CD14-positive monocyte (primary cell): ENCODE results near the gene MGLL. TPM values are rescaled to one million over a fixed set of nuclear protein-coding genes. Genes with fewer than 3 reads are reported as not detected.

Source experiments
- DNase-seq, 3 donors: peaks; one replicate each; pipeline ENCODE4 v3.0.0-alpha.2; 2011 to 2022
- H2AFZ ChIP-seq: 2 replicates; pipeline ENCODE4 v1.6.0; 2012; ENCODE audit warnings: mild to moderate bottlenecking, low read depth, low read length, inconsistent platforms; ENCODE audit not compliant: insufficient read depth, poor library complexity, severe bottlenecking
- H3K27ac ChIP-seq, 2 donors: 1 replicate in 1 of 2; 2 replicates in 1 of 2; pipeline ENCODE4 v1.5.1; 2012 to 2013; ENCODE audit warnings: low read length in 2 of 2, control low read depth in 1 of 2, inconsistent platforms in 1 of 2, low read depth in 1 of 2, mild to moderate bottlenecking in 1 of 2
- H3K27me3 ChIP-seq, 2 donors: one replicate each; pipeline versions ENCODE4 v1.6.0 to v1.6.1; 2011 to 2013; ENCODE audit warnings: low read length in 2 of 2; ENCODE audit not compliant: control insufficient read depth in 2 of 2, insufficient read depth in 2 of 2
- H3K36me3 ChIP-seq, 2 donors: replicated peaks in 1 of 2; 1 replicate in 1 of 2; 2 replicates in 1 of 2; pipeline versions ENCODE4 v1.5.1 to v1.6.1; 2012 to 2013; ENCODE audit warnings: low read length in 2 of 2, control low read depth in 1 of 2, inconsistent platforms in 1 of 2, mild to moderate bottlenecking in 1 of 2; ENCODE audit not compliant: insufficient read depth in 2 of 2, control insufficient read depth in 1 of 2
- H3K4me1 ChIP-seq, 2 donors: 1 replicate in 1 of 2; 2 replicates in 1 of 2; pipeline versions ENCODE4 v1.5.1 to v1.6.1; 2012 to 2013; ENCODE audit warnings: low read length in 2 of 2, control low read depth in 1 of 2, inconsistent platforms in 1 of 2, mild to moderate bottlenecking in 1 of 2, moderate library complexity in 1 of 2; ENCODE audit not compliant: insufficient read depth in 2 of 2, control insufficient read depth in 1 of 2
- H3K4me2 ChIP-seq: replicated peaks from 2 replicates; pipeline ENCODE3; 2012; ENCODE audit warnings: low read length, moderate library complexity, mild to moderate bottlenecking; ENCODE audit not compliant: poor library complexity, severe bottlenecking; ENCODE audit errors: extremely low read depth
- H3K4me3 ChIP-seq, 3 experiments: fragments of 200-600 bp in 1 of 3; sonication (generic) in 1 of 3; replicated peaks in 1 of 3; 1 replicate in 2 of 3; 2 replicates in 1 of 3; pipeline ENCODE4 v1.5.1; 2011 to 2013; ENCODE audit warnings: low read length in 3 of 3, mild to moderate bottlenecking in 3 of 3, control low read depth in 2 of 3, low read depth in 2 of 3, inconsistent platforms in 1 of 3, moderate library complexity in 1 of 3
- H3K79me2 ChIP-seq: 2 replicates; pipeline ENCODE4 v1.6.0; 2012; ENCODE audit warnings: mild to moderate bottlenecking, control low read depth, inconsistent platforms, low read length, moderate library complexity; ENCODE audit not compliant: insufficient read depth
- H3K9ac ChIP-seq: 2 replicates; pipeline ENCODE4 v1.6.0; 2017; ENCODE audit warnings: low read length, mild to moderate bottlenecking; ENCODE audit not compliant: insufficient read depth, poor library complexity, severe bottlenecking
- H3K9me3 ChIP-seq, 2 donors: replicated peaks in 1 of 2; 1 replicate in 1 of 2; 2 replicates in 1 of 2; pipeline versions ENCODE4 v1.5.1 to v1.6.1; 2012 to 2013; ENCODE audit warnings: low read length in 2 of 2, control low read depth in 1 of 2; ENCODE audit not compliant: control insufficient read depth in 1 of 2, insufficient read depth in 1 of 2
- H4K20me1 ChIP-seq: 2 replicates; pipeline ENCODE4 v1.6.0; 2012; ENCODE audit warnings: mild to moderate bottlenecking, low read length, control low read depth, moderate library complexity; ENCODE audit not compliant: insufficient read depth
- H3K27ac Mint-ChIP-seq, 7 donors: one replicate each; pipeline ENCODE4 v1.8.0; 2020; ENCODE audit warnings: mild to moderate bottlenecking in 7 of 7, mixed read lengths in 7 of 7, moderate library complexity in 6 of 7, inconsistent platforms in 2 of 7
- H3K27me3 Mint-ChIP-seq, 3 donors: one replicate each; pipeline ENCODE4 v1.8.0; 2021 to 2022; ENCODE audit warnings: low read depth in 3 of 3, mild to moderate bottlenecking in 3 of 3, mixed read lengths in 3 of 3, moderate library complexity in 3 of 3, inconsistent platforms in 1 of 3
- H3K36me3 Mint-ChIP-seq, 2 donors: one replicate each; pipeline ENCODE4 v1.8.0; 2020; ENCODE audit warnings: mixed read lengths in 2 of 2, inconsistent platforms in 1 of 2, mild to moderate bottlenecking in 1 of 2
- H3K4me1 Mint-ChIP-seq: one replicate; pipeline ENCODE4 v1.8.0; 2020; ENCODE audit warnings: mild to moderate bottlenecking, mixed read lengths
- H3K4me3 Mint-ChIP-seq, 2 donors: one replicate each; pipeline ENCODE4 v1.8.0; 2020; ENCODE audit warnings: mild to moderate bottlenecking in 2 of 2, mixed read lengths in 2 of 2, moderate library complexity in 1 of 2
- H3K9me3 Mint-ChIP-seq, 7 donors: one replicate each; pipeline ENCODE4 v1.8.0; 2020 to 2022; ENCODE audit warnings: mixed read lengths in 7 of 7, mild to moderate bottlenecking in 6 of 7, moderate library complexity in 6 of 7, inconsistent platforms in 2 of 7
- WGBS: methylation state at CpG from one replicate; pipeline ENCODE4 v1.1.5; 2013; ENCODE audit warnings: missing lambda C conversion rate; ENCODE audit not compliant: insufficient coverage; 5-methylcytosine and 5-hydroxymethylcytosine counted together
- intact Hi-C, 2 donors: fragments of 100-400 bp; cut with micrococcal nuclease; formaldehyde crosslinking; loops; one replicate each; pipeline versions ENCODE4 v1.15.0 to v1.15.1; 2023
- polyA plus RNA-seq, 3 donors: library from polyadenylated mRNA; depleted of rRNA in 1 of 3; unstranded in 2 of 3; stranded (reverse) in 1 of 3; fragments of 300-500 nt in 2 of 3; fragments of >200 nt in 1 of 3; fragmentation: Illumina TruSeq in 2 of 3; gene quantifications; 1 replicate in 2 of 3; 2 replicates in 1 of 3; pipeline ENCODE4 v1.2.3, GENCODE V29; 2012 to 2021
- TF ChIP-seq, protein P1 (sequence below): fragments of 200-600 bp; IDR thresholded peaks from one replicate; pipeline ENCODE4 v1.8.0; 2022; ENCODE audit warnings: antibody characterized with exemption, mild to moderate bottlenecking

MGLL gene
- polyA plus RNA-seq, 3 donors: 4.4 to 10.0 (median 6.4) TPM

DNA sequence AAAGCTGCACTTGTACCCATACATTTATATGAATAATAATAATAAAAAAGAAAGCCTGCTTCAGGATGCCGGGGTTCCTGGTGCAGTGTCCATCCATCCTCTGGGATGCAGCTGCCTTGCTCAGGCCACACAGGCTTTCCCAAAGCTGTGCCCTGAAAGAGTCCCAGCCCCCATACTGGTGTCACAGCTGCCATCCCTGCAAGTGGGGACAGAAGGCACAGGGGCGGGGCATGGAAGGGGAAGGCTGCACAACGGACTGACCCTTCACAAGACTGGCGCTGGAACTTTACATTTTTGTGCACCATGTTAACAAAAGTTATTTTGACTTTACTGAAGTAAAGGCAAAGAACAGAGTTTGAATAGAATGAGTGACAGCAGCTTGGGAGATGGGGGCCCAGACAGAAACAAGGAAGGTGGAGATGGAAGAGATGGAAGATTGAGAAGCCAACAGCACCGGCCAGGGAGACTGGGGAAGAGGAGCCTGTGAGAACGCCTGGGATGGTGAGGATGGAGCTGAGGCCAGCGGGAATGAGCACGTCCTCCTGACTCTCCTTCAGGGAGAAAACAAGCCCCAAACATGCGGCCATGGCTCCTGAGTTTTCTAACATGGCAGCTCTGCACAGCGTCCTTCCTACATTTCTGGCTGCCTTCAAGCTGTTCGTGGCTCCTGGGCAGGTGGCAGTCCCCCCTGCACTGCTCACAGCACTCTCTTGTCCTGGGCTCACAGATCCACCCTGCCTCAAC lies 76.5 kb downstream of the MGLL start:
- Histone ChIP-seq H2AFZ (no peak overlapping the region), H3K4me2 (no peak overlapping the region), H3K9me3 (no peaks in the 10 kb centered on the region), H3K9ac (no peak overlapping the region), H3K36me3 (no peaks in the 10 kb centered on the region), H3K27me3 (no peaks in the 10 kb centered on the region), H3K4me1 (peaks cover 10 to 12% of the 10 kb centered on the region in 2 donors), H3K27ac (no peak overlapping the region), H3K4me3 (no peak overlapping the region), H4K20me1 (no peaks in the 10 kb centered on the region), H3K79me2 (no peaks in the 10 kb centered on the region)
- TF ChIP-seq, protein P1, sequence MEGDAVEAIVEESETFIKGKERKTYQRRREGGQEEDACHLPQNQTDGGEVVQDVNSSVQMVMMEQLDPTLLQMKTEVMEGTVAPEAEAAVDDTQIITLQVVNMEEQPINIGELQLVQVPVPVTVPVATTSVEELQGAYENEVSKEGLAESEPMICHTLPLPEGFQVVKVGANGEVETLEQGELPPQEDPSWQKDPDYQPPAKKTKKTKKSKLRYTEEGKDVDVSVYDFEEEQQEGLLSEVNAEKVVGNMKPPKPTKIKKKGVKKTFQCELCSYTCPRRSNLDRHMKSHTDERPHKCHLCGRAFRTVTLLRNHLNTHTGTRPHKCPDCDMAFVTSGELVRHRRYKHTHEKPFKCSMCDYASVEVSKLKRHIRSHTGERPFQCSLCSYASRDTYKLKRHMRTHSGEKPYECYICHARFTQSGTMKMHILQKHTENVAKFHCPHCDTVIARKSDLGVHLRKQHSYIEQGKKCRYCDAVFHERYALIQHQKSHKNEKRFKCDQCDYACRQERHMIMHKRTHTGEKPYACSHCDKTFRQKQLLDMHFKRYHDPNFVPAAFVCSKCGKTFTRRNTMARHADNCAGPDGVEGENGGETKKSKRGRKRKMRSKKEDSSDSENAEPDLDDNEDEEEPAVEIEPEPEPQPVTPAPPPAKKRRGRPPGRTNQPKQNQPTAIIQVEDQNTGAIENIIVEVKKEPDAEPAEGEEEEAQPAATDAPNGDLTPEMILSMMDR: no peak
- 95% methylated on average over 10 of the region's 11 CpGs for WGBS
- Mint-ChIP-seq H3K27ac (peak overlapping the region in 2 of 7 donors; percentile 35 to 73), H3K27me3 (peaks cover 3 to 5% (median 3%) of the 10 kb centered on the region in 3 donors), H3K4me3 (no peak overlapping the region), H3K36me3 (peaks cover 0 to 10% of the 10 kb centered on the region in 2 donors), H3K9me3 (peaks cover 0 to 1% (median 0%) of the 10 kb centered on the region in 7 donors), H3K4me1 (peaks cover 19% of the 10 kb centered on the region)
- DNase-seq: no peak
- intact Hi-C loops: no loop called here

GRCh38 chr3:127744875-127745274 lies 77.4 kb downstream of the MGLL start:
- H3K27me3 ChIP-seq: no peaks in the 10 kb centered on the region

More at GRCh38 chr3:127744875-127745274, 77.4 kb downstream of the MGLL start:
- no peak overlapping the region for H3K4me3 Mint-ChIP-seq
- intact Hi-C loops: loop anchor here in 1 of 2 donors (5.0 kb wide), 1 partner anchor 48 kb away; no protein-coding TSS in a partner anchor
- 64% methylated on average over 5 of the region's 8 CpGs for WGBS
- Histone ChIP-seq H4K20me1 (no peaks in the 10 kb centered on the region), H3K4me1 (peaks cover under 1 to 2% of the 10 kb centered on the region in 2 donors), H3K9ac (no peak overlapping the region), H3K79me2 (no peaks in the 10 kb centered on the region), H3K4me2 (no peak overlapping the region), H3K4me3 (no peak overlapping the region), H3K27ac (no peak overlapping the region), H3K9me3 (no peaks in the 10 kb centered on the region), H2AFZ (no peak overlapping the region), H3K36me3 (no peaks in the 10 kb centered on the region)
- peaks cover 4 to 7% of the 10 kb centered on the region in 2 donors for H3K36me3 Mint-ChIP-seq
- TF ChIP-seq, protein P1: no peak
- H3K9me3 Mint-ChIP-seq: peaks cover 0 to 1% (median 0%) of the 10 kb centered on the region in 7 donors
- H3K27ac Mint-ChIP-seq: no peak overlapping the region
- no peak for DNase-seq
- H3K27me3 Mint-ChIP-seq: peaks cover 3 to 5% (median 3%) of the 10 kb centered on the region in 3 donors
- peaks cover 9% of the 10 kb centered on the region for H3K4me1 Mint-ChIP-seq
